C4-2B (cell line): ENCODE measurements around the gene METTL15.

Experiments
- ZFX ChIP-seq: fragments of 450-650 bp; IDR thresholded peaks from 2 replicates; pipeline ENCODE4 v1.6.1; 2017
- TF ChIP-seq, protein P1 (sequence below): fragments of 450-650 bp; conservative IDR thresholded peaks from 2 replicates; pipeline ENCODE4 v1.5.1; 2017; ENCODE audit warnings: mild to moderate bottlenecking

DNA sequence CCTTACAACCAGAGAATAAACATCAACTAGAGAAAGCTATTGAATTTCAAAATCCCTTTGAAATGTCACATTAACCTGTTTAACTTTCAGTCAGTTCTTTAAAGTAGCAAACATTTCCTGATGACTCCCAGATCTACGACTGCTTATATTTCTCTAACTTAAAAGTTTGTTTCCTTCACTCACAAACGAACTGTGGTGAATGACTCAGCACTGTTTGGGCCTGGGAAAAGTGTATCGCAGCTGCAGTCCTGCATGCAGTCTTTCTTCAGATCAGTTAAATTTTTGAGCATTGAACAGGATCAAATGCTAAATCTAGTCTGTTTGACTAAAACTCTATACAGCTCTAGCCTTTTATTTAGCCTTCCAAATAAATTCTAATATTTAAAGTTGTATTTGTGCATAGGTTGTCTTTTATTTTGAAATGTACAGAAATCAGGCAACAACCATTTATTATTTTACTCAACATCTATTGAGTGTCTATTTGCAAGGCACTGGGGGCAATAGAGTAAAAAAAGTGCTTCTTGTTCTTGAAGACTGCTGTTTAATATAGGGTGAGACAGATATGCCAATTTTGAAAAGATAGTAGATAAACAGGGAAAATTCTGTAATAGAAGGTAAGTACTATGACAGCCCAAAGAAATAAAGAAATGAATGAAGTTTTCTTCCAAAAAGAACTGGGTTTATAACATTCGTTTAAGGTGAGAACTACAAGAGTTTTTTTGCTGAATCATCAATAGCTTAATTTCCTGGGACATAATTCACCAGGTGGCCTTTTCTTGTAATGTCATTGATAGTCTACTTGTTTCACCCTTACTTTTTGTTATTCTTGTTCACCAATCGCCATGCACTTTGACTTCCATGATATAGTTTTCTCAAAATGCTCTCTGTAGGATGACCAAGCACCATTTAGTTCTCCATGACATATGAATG lies 235.4 kb downstream of the METTL15 start:
- TF ChIP-seq, protein P1, sequence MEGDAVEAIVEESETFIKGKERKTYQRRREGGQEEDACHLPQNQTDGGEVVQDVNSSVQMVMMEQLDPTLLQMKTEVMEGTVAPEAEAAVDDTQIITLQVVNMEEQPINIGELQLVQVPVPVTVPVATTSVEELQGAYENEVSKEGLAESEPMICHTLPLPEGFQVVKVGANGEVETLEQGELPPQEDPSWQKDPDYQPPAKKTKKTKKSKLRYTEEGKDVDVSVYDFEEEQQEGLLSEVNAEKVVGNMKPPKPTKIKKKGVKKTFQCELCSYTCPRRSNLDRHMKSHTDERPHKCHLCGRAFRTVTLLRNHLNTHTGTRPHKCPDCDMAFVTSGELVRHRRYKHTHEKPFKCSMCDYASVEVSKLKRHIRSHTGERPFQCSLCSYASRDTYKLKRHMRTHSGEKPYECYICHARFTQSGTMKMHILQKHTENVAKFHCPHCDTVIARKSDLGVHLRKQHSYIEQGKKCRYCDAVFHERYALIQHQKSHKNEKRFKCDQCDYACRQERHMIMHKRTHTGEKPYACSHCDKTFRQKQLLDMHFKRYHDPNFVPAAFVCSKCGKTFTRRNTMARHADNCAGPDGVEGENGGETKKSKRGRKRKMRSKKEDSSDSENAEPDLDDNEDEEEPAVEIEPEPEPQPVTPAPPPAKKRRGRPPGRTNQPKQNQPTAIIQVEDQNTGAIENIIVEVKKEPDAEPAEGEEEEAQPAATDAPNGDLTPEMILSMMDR = no peak
- TF ChIP-seq ZFX = no peak
